DMS114 treated with DMSO at 0.1 percent for 48 hours (cell line): ENCODE data around the gene GRIA2.

Source experiments
- DNase-seq: peaks from one replicate; lab custom pipeline; 2025; ENCODE audit not compliant: unreplicated experiment; lab: John Stamatoyannopoulos, UW

The GRIA2 gene

GRCh38 chr4:157372154-157372553, 151.6 kb downstream of the GRIA2 start:
- DNase-seq, result no peak

- no peak for DNase-seq
These were observed 152.0 kb downstream of the GRIA2 start for GRCh38 chr4:157372567-157372966.

GRCh38 chr4:157389741-157390140, 169.2 kb downstream of the GRIA2 start:
- no peak for DNase-seq

- DNase-seq, result no peak
These were observed 184.5 kb downstream of the GRIA2 start for GRCh38 chr4:157405070-157405469.
